Dendritic cell treated with granulocyte-macrophage colony-stimulating factor and Interleukin-4, amounts not matched to agents 40 ng/mL and 50 ng/mL, for 4 days (primary cell): ENCODE data around the gene RPS6KA1.

Source experiments
- H3K27ac Mint-ChIP-seq: one replicate; pipeline ENCODE4 v1.8.0; 2022; ENCODE audit warnings: mild to moderate bottlenecking, mixed read lengths
- H3K27me3 Mint-ChIP-seq: one replicate; pipeline ENCODE4 v1.8.0; 2022; ENCODE audit warnings: mild to moderate bottlenecking, mixed read lengths
- H3K36me3 Mint-ChIP-seq: one replicate; pipeline ENCODE4 v1.8.0; 2022; ENCODE audit warnings: low read depth, mixed read lengths
- H3K4me1 Mint-ChIP-seq: one replicate; pipeline ENCODE4 v1.8.0; 2022; ENCODE audit warnings: low read depth, mixed read lengths
- H3K4me3 Mint-ChIP-seq: one replicate; pipeline ENCODE4 v1.8.0; 2022; ENCODE audit warnings: mild to moderate bottlenecking, moderate library complexity, mixed read lengths
- H3K9me3 Mint-ChIP-seq: one replicate; pipeline ENCODE4 v1.8.0; 2022; ENCODE audit warnings: mixed read lengths
- intact Hi-C: fragments of 100-400 bp; cut with micrococcal nuclease; formaldehyde crosslinking; loops from one replicate; pipeline ENCODE4 v1.15.0; 2022

Gene RPS6KA1

DNA sequence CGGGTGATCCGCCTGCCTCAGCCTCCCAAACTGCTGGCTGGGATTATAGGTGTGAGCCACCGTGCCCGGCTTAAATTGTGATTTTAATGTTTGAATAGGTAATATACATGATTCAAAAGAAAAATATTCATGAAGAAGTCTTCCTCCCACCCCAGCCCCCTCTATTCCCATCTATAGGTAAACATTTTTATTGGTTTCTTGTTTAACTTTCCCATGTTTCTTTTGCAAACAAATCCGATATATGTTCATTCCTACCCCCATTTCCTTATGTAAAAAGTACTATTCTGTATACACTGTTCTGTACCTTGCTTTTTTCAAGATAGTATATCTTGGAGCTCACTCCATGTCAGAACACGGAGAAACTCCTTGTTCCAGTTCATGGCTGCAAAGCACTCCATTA is 23.2 kb downstream of the RPS6KA1 start:
- H3K4me1 Mint-ChIP-seq: peaks cover 79% of the 10 kb centered on the region
- no peaks in the 10 kb centered on the region for H3K27me3 Mint-ChIP-seq
- intact Hi-C loops: no loop called here
- no peaks in the 10 kb centered on the region for H3K9me3 Mint-ChIP-seq
- H3K36me3 Mint-ChIP-seq: peaks cover 95% of the 10 kb centered on the region
- H3K27ac Mint-ChIP-seq: peak overlapping the region; percentile 55
- no peak overlapping the region for H3K4me3 Mint-ChIP-seq

DNA sequence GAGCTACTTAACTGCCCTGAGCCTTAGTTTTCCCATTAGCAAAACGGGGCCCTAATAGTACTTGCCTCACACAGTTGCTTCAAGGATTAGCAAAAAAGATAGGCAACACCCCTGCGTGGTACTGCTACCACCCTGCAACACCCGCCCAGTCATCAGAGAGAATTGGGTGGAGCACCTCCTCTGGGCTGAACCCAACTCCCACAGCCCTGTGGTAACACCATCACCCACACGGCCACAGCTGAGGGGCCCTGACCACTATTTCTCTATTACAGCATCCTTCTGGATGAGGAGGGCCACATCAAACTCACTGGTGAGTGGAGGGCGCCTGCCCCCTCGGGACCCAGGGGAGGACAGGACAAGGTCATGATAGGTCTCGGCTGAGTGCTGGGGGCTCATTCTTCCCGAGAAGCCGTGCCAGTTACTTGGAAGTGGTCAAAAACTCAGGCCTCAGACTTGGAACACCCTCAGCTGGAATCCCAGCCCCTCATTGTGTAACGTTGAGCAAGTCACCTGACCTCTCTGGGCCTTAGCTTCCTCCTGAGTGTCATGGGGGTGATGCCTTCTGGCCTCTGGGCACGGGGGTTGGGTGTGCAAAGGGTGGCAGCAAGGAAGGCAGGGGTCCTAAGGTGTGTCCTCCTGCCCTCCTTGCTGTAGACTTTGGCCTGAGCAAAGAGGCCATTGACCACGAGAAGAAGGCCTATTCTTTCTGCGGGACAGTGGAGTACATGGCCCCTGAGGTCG is 24.6 kb downstream of the RPS6KA1 start:
- Mint-ChIP-seq H3K27ac (peak overlapping the region; percentile 55), H3K27me3 (no peaks in the 10 kb centered on the region), H3K4me3 (no peak overlapping the region), H3K36me3 (peaks cover 95% of the 10 kb centered on the region), H3K4me1 (peaks cover 78% of the 10 kb centered on the region), H3K9me3 (no peaks in the 10 kb centered on the region)
- intact Hi-C loops: no loop called here

GRCh38 chr1:26554781-26555180 is 25.2 kb downstream of the RPS6KA1 start:
- H3K4me3 Mint-ChIP-seq: peak overlapping the region; percentile 39
- peaks cover 97% of the 10 kb centered on the region for H3K36me3 Mint-ChIP-seq
- H3K9me3 Mint-ChIP-seq: no peaks in the 10 kb centered on the region
- peaks cover 78% of the 10 kb centered on the region for H3K4me1 Mint-ChIP-seq
- intact Hi-C loops: no loop called here
- H3K27me3 Mint-ChIP-seq: no peaks in the 10 kb centered on the region
- peak overlapping the region; percentile 55 for H3K27ac Mint-ChIP-seq

DNA sequence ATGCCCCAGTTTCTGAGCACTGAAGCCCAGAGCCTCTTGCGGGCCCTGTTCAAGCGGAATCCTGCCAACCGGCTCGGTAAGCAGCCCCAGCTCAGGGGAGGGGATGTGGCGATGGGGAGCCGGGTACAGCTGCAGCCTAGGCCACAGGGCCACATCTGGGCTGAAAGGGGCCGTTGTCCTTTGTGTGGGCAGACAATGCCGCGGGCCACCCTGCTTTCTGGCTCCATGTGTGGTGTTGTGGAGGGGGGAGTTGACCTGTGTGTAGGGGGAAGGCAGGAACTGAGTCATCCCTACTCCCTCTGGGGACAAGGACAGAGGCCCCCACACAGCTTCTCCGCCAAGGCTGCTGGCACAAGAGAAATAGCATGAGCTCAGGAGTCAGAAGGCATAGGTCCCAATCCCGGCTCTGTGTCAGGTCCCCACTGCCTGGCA is 26.0 kb downstream of the RPS6KA1 start:
- peaks cover 82% of the 10 kb centered on the region for H3K4me1 Mint-ChIP-seq
- no peaks in the 10 kb centered on the region for H3K27me3 Mint-ChIP-seq
- peak overlapping the region; percentile 40 for H3K27ac Mint-ChIP-seq
- H3K36me3 Mint-ChIP-seq: peaks cover 100% of the 10 kb centered on the region
- intact Hi-C loops: no loop called here
- H3K9me3 Mint-ChIP-seq: no peaks in the 10 kb centered on the region
- peak overlapping the region; percentile 2 for H3K4me3 Mint-ChIP-seq

GRCh38 chr1:26556111-26556510 is 26.6 kb downstream of the RPS6KA1 start:
- H3K4me1 Mint-ChIP-seq: peaks cover 83% of the 10 kb centered on the region
- H3K36me3 Mint-ChIP-seq: peaks cover 100% of the 10 kb centered on the region
- H3K27ac Mint-ChIP-seq: peak overlapping the region; percentile 40
- no peak overlapping the region for H3K4me3 Mint-ChIP-seq
- no peaks in the 10 kb centered on the region for H3K27me3 Mint-ChIP-seq
- intact Hi-C loops: no loop called here
- no peaks in the 10 kb centered on the region for H3K9me3 Mint-ChIP-seq

GRCh38 chr1:26557008-26557407 is 27.4 kb downstream of the RPS6KA1 start:
- peaks cover 81% of the 10 kb centered on the region for H3K4me1 Mint-ChIP-seq
- no peaks in the 10 kb centered on the region for H3K9me3 Mint-ChIP-seq
- peaks cover 100% of the 10 kb centered on the region for H3K36me3 Mint-ChIP-seq
- intact Hi-C loops: no loop called here
- H3K4me3 Mint-ChIP-seq: no peak overlapping the region
- no peaks in the 10 kb centered on the region for H3K27me3 Mint-ChIP-seq
- H3K27ac Mint-ChIP-seq: peak overlapping the region; percentile 40

- no peaks in the 10 kb centered on the region for H3K9me3 Mint-ChIP-seq
- H3K4me3 Mint-ChIP-seq: no peak overlapping the region
- peaks cover 69% of the 10 kb centered on the region for H3K4me1 Mint-ChIP-seq
- peak overlapping the region; percentile 40 for H3K27ac Mint-ChIP-seq
- intact Hi-C loops: no loop called here
- H3K27me3 Mint-ChIP-seq: no peaks in the 10 kb centered on the region
- peaks cover 100% of the 10 kb centered on the region for H3K36me3 Mint-ChIP-seq
Observed at GRCh38 chr1:26558685-26559048, 29.1 kb downstream of the RPS6KA1 start.

GRCh38 chr1:26560403-26560780 is 30.8 kb downstream of the RPS6KA1 start:
- Mint-ChIP-seq H3K27ac (no peak overlapping the region), H3K27me3 (no peaks in the 10 kb centered on the region), H3K36me3 (peaks cover 100% of the 10 kb centered on the region), H3K4me1 (peaks cover 58% of the 10 kb centered on the region), H3K9me3 (no peaks in the 10 kb centered on the region), H3K4me3 (no peak overlapping the region)
- intact Hi-C loops: no loop called here

DNA sequence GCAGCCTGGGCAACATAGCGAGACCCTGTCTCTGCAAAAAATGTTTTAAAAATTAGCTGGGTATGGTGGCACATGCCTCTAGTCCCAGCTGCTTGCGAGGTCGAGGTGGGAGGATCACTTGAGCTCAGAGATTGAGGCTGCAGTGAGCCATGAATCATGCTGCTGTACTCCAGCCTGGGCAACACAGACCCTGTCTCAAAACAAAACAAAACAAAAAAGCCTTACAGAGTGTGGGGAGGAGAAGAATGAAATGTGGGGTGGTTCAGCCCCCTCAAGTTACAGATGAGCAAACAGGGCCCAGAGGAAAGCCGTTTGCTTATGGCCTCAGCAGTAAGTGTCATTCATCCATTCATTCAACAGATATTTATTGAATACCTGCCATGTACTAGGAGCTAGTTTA is 40.7 kb downstream of the RPS6KA1 start:
- Mint-ChIP-seq H3K27ac (no peak overlapping the region), H3K36me3 (peaks cover 100% of the 10 kb centered on the region), H3K9me3 (no peaks in the 10 kb centered on the region), H3K4me3 (no peak overlapping the region), H3K4me1 (peaks cover 46% of the 10 kb centered on the region), H3K27me3 (no peaks in the 10 kb centered on the region)
- intact Hi-C loops: no loop called here

- Mint-ChIP-seq H3K4me3 (no peak overlapping the region), H3K9me3 (no peaks in the 10 kb centered on the region), H3K36me3 (peaks cover 100% of the 10 kb centered on the region), H3K4me1 (peaks cover 51% of the 10 kb centered on the region), H3K27me3 (no peaks in the 10 kb centered on the region), H3K27ac (no peak overlapping the region)
- intact Hi-C loops: no loop called here
Observed at GRCh38 chr1:26571381-26571780, 41.8 kb downstream of the RPS6KA1 start.

DNA sequence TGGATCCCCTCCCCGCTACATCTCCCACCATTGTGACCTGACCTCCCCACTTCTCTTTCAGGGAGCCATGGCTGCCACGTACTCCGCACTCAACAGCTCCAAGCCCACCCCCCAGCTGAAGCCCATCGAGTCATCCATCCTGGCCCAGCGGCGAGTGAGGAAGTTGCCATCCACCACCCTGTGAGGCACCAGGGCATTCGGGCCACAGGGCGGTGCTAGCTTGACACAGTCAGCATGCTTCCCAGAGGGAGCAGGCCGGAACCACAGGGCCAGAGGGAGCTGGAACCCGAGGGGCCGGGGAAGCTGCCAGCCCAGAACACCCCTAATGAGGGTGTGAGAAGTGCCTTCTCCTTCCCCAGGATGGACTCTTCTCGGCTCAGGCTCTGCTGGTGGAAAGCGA is 44.5 kb downstream of the RPS6KA1 start:
- Mint-ChIP-seq H3K9me3 (no peaks in the 10 kb centered on the region), H3K36me3 (peaks cover 81% of the 10 kb centered on the region), H3K27ac (no peak overlapping the region), H3K27me3 (no peaks in the 10 kb centered on the region), H3K4me3 (no peak overlapping the region), H3K4me1 (peaks cover 59% of the 10 kb centered on the region)
- intact Hi-C loops: no loop called here

- no peak overlapping the region for H3K4me3 Mint-ChIP-seq
- no peaks in the 10 kb centered on the region for H3K9me3 Mint-ChIP-seq
- H3K27ac Mint-ChIP-seq: no peak overlapping the region
- H3K27me3 Mint-ChIP-seq: no peaks in the 10 kb centered on the region
- peaks cover 73% of the 10 kb centered on the region for H3K36me3 Mint-ChIP-seq
- intact Hi-C loops: no loop called here
- peaks cover 60% of the 10 kb centered on the region for H3K4me1 Mint-ChIP-seq
Observed at GRCh38 chr1:26574719-26575251, 45.2 kb downstream of the RPS6KA1 start.

GRCh38 chr1:26575348-26575747 is 45.8 kb downstream of the RPS6KA1 start:
- Mint-ChIP-seq H3K4me1 (peaks cover 58% of the 10 kb centered on the region), H3K9me3 (no peaks in the 10 kb centered on the region), H3K36me3 (peaks cover 67% of the 10 kb centered on the region), H3K4me3 (no peak overlapping the region), H3K27ac (no peak overlapping the region), H3K27me3 (no peaks in the 10 kb centered on the region)
- intact Hi-C loops: no loop called here

DNA sequence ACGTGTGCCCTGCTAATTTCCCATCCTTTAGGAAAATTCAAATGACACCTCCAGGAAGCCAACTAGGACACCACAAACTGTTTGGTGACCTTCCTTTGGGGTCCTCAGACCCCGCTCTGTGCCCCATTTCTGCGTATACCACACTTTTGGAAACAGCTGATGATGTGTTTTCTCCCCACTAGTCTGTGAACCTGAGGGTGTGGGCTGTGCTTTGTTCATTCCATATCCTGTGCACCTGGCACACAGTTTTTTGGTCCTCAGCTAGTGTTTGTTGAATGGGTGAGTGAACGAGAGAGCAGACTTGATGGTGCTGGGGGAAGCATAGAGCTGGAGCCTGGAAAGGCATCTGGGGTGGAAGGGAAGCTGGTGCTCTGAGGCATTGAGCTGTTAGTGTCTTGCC is 48.6 kb downstream of the RPS6KA1 start:
- Mint-ChIP-seq H3K4me3 (no peak overlapping the region), H3K27me3 (no peaks in the 10 kb centered on the region), H3K4me1 (peaks cover 56% of the 10 kb centered on the region), H3K9me3 (no peaks in the 10 kb centered on the region), H3K27ac (no peak overlapping the region), H3K36me3 (peaks cover 39% of the 10 kb centered on the region)
- intact Hi-C loops: no loop called here

DNA sequence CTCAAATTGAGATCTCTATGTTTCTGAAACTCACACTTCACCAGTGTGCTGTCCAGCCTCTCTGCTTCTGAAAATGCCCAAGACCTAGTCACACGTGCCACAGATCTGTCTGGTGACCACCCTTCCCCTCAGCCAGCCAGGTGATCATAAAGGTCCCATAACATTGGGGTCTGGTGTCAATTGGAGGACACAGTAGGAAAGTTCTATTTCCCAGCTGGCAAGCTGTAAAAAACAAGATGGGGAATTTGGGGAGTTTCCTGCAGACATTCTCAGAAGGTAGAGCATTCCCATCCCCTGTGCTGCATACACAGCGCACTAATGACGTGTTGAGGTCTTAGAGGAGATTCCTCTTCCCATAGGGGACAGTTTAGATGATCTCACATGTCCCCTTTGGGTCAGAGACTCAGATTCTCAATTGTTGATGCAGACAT is 50.1 kb downstream of the RPS6KA1 start:
- Mint-ChIP-seq H3K9me3 (no peaks in the 10 kb centered on the region), H3K36me3 (peaks cover 24% of the 10 kb centered on the region), H3K4me3 (no peak overlapping the region), H3K27ac (no peak overlapping the region), H3K27me3 (no peaks in the 10 kb centered on the region), H3K4me1 (peaks cover 55% of the 10 kb centered on the region)
- intact Hi-C loops: no loop called here
